T-cell (primary cell): ENCODE measurements around the gene SLC23A3. TPM values are rescaled to one million over a fixed set of nuclear protein-coding genes. Genes with fewer than 3 reads are reported as not detected.

Experiments
- ATAC-seq, 4 experiments: fragments of 200-7000 bp in 3 of 4; fragments of 150-1000 bp in 1 of 4; cut with Tn5 transposase; replicated peaks in 1 of 4; 1 replicate in 3 of 4; 2 replicates in 1 of 4; pipeline ENCODE4 v1.10.0; 2021; ENCODE audit warnings: moderate library complexity in 3 of 4, mild to moderate bottlenecking in 2 of 4, moderate number of reproducible peaks in 1 of 4
- CTCF ChIA-PET, 2 donors: fragments of 300-600 bp; sonication (Branson Sonifier 250); formaldehyde crosslinking; loops; one replicate each; lab custom pipeline; 2022; ENCODE audit warnings: antibody characterized with exemption in 2 of 2; lab: Charles Lee
- POLR2A ChIA-PET, 2 donors: fragments of 300-600 bp; sonication (Branson Sonifier 250); formaldehyde crosslinking; loops; one replicate each; lab custom pipeline; 2022; ENCODE audit warnings: antibody characterized with exemption in 2 of 2; lab: Charles Lee
- DNase-seq, 35 experiments: peaks; one replicate each; pipeline versions ENCODE4 v3.0.0 to v3.0.0-alpha.2; 2013 to 2023
- H3K27ac ChIP-seq: one replicate; pipeline ENCODE4 v1.5.1; 2013; ENCODE audit warnings: low read length
- H3K27me3 ChIP-seq, 2 experiments: replicated peaks in 1 of 2; 1 replicate in 1 of 2; 2 replicates in 1 of 2; pipeline versions ENCODE4 v1.6.1 to v1.7.0; 2013; ENCODE audit warnings: low read length in 1 of 2, mixed read lengths in 1 of 2; ENCODE audit not compliant: control insufficient read depth in 2 of 2, insufficient read depth in 2 of 2; ENCODE audit errors: extremely low read depth in 1 of 2
- H3K36me3 ChIP-seq, 2 donors: 1 replicate in 1 of 2; 2 replicates in 1 of 2; pipeline versions ENCODE4 v1.6.1 to v1.7.0; 2013; ENCODE audit warnings: low read length in 1 of 2; ENCODE audit not compliant: control insufficient read depth in 2 of 2, insufficient read depth in 1 of 2; ENCODE audit errors: extremely low read depth in 1 of 2
- H3K4me1 ChIP-seq, 2 experiments: 1 replicate in 1 of 2; 2 replicates in 1 of 2; pipeline versions ENCODE4 v1.6.1 to v1.7.0; 2013; ENCODE audit warnings: low read length in 2 of 2, mixed read lengths in 1 of 2; ENCODE audit not compliant: insufficient read depth in 2 of 2, control insufficient read depth in 1 of 2; ENCODE audit errors: extremely low read depth in 1 of 2
- H3K4me3 ChIP-seq, 2 donors: 1 replicate in 1 of 2; 2 replicates in 1 of 2; pipeline versions ENCODE4 v1.5.1 to v1.7.0; 2013; ENCODE audit warnings: mild to moderate bottlenecking in 2 of 2, low read length in 1 of 2, moderate library complexity in 1 of 2; ENCODE audit not compliant: control insufficient read depth in 1 of 2; ENCODE audit errors: extremely low read depth in 1 of 2
- H3K9me3 ChIP-seq: 2 replicates; pipeline ENCODE4 v1.7.0; 2013
- H3K27ac Mint-ChIP-seq, 2 donors: one replicate each; pipeline ENCODE4 v1.8.0; 2020 to 2021; ENCODE audit warnings: mild to moderate bottlenecking in 2 of 2, mixed read lengths in 2 of 2
- H3K27me3 Mint-ChIP-seq, 2 donors: one replicate each; pipeline ENCODE4 v1.8.0; 2021 to 2022; ENCODE audit warnings: mixed read lengths in 2 of 2
- H3K36me3 Mint-ChIP-seq: one replicate; pipeline ENCODE4 v1.8.0; 2021; ENCODE audit warnings: mixed read lengths
- H3K4me1 Mint-ChIP-seq, 3 donors: one replicate each; pipeline ENCODE4 v1.8.0; 2020 to 2022; ENCODE audit warnings: mixed read lengths in 3 of 3, mild to moderate bottlenecking in 1 of 3
- H3K4me3 Mint-ChIP-seq, 3 donors: one replicate each; pipeline ENCODE4 v1.8.0; 2020 to 2022; ENCODE audit warnings: mild to moderate bottlenecking in 3 of 3, mixed read lengths in 3 of 3, moderate library complexity in 3 of 3
- H3K9me3 Mint-ChIP-seq, 3 donors: one replicate each; pipeline ENCODE4 v1.8.0; 2020 to 2022; ENCODE audit warnings: mixed read lengths in 3 of 3
- WGBS: methylation state at CpG from one replicate; pipeline ENCODE4 v1.1.5; 2013; ENCODE audit warnings: missing lambda C conversion rate; ENCODE audit not compliant: insufficient coverage; 5-methylcytosine and 5-hydroxymethylcytosine counted together
- total RNA-seq, 35 experiments: library from RNA in 6 of 35; stranded (reverse) in 6 of 35; fragments of 120-200 nt in 1 of 35; gene quantifications; one replicate each; pipeline versions ENCODE4 v1.2.1 to v1.2.4 and lab custom pipeline; 2013 to 2026

Gene SLC23A3
- total RNA-seq, 5 donors from 2014 or later (not counting 1 experiment from before 2014, with no cell fraction given): 0.54 to 8.7 (median 5.1) TPM

GRCh38 chr2:219157396-219157795, 12.4 kb downstream of the SLC23A3 start:
- Mint-ChIP-seq H3K4me3 (no peak overlapping the region), H3K4me1 (peaks cover 16 to 31% (median 22%) of the 10 kb centered on the region in 3 donors), H3K9me3 (no peaks in the 10 kb centered on the region), H3K27me3 (no peaks in the 10 kb centered on the region), H3K27ac (no peak overlapping the region), H3K36me3 (peaks cover 30% of the 10 kb centered on the region)
- H3K27ac ChIP-seq: no peak overlapping the region
- peaks cover 0 to 26% of the 10 kb centered on the region in 2 donors for H3K36me3 ChIP-seq
- no peaks in the 10 kb centered on the region for H3K27me3 ChIP-seq
- 90% methylated on average over 4 of the region's 8 CpGs for WGBS
- no peaks in the 10 kb centered on the region for H3K9me3 ChIP-seq
- DNase-seq (no peak), ATAC-seq (no peak)
- CTCF ChIA-PET: interaction anchor here (0.6 to 2.4 kb wide), 10 partner anchors 19 to 177 kb away, joined by 3 to 8 read pairs (median 4); partner anchors contain the start of genes CNPPD1 (in 1 of the 2) and ZFAND2B (in 1 of the 2)
- POLR2A ChIA-PET: interaction anchor here in 1 of 2 donors (0.6 kb wide), 1 partner anchor 47 kb away, joined by 3 read pairs; no protein-coding TSS in a partner anchor
- no peak overlapping the region for H3K4me3 ChIP-seq
- peaks cover 4 to 14% of the 10 kb centered on the region in 2 experiments for H3K4me1 ChIP-seq

- H3K36me3 ChIP-seq: peaks cover 4 to 30% of the 10 kb centered on the region in 2 donors
- no peaks in the 10 kb centered on the region for H3K9me3 ChIP-seq
- no peak overlapping the region for H3K4me3 Mint-ChIP-seq
- H3K27me3 Mint-ChIP-seq: no peaks in the 10 kb centered on the region
- H3K27me3 ChIP-seq: no peaks in the 10 kb centered on the region
- no peak overlapping the region for H3K4me3 ChIP-seq
- no peaks in the 10 kb centered on the region for H3K9me3 Mint-ChIP-seq
- H3K27ac ChIP-seq: no peak overlapping the region
- ATAC-seq (no peak), DNase-seq (peak in 14 of 35 experiments; percentile 3 to 84 (median 16))
- no CpG with 5 or more reads among the region's 4 CpGs for WGBS
- ChIA-PET CTCF (interaction anchor here (0.5 to 2.2 kb wide), 20 partner anchors 13 to 269 kb away, joined by 3 to 23 read pairs (median 4); partner anchors contain the start of genes CNPPD1 (in 1 of the 2), GLB1L (in 1 of the 2) and STK16 (in 1 of the 2)), POLR2A (no interaction called here)
- no peak overlapping the region for H3K27ac Mint-ChIP-seq
- peaks cover 37% of the 10 kb centered on the region for H3K36me3 Mint-ChIP-seq
- peaks cover 8 to 18% (median 13%) of the 10 kb centered on the region in 3 donors for H3K4me1 Mint-ChIP-seq
- peaks cover 4 to 7% of the 10 kb centered on the region in 2 experiments for H3K4me1 ChIP-seq
Measured at GRCh38 chr2:219155054-219155644, 14.7 kb downstream of the SLC23A3 start.

- POLR2A ChIA-PET: no interaction called here
Measured at GRCh38 chr2:219149667-219150066, 20.2 kb downstream of the SLC23A3 start.

GRCh38 chr2:219142329-219142728, 27.5 kb downstream of the SLC23A3 start:
- Histone ChIP-seq H3K36me3 (peaks cover 11 to 71% of the 10 kb centered on the region in 2 donors), H3K4me3 (no peak overlapping the region), H3K9me3 (no peaks in the 10 kb centered on the region), H3K27me3 (no peaks in the 10 kb centered on the region), H3K4me1 (no peaks in the 10 kb centered on the region), H3K27ac (no peak overlapping the region)
- no peaks in the 10 kb centered on the region for H3K9me3 Mint-ChIP-seq
- no peak overlapping the region for H3K27ac Mint-ChIP-seq
- DNase-seq: no peak
- ATAC-seq: no peak
- H3K27me3 Mint-ChIP-seq: no peaks in the 10 kb centered on the region
- H3K4me3 Mint-ChIP-seq: no peak overlapping the region
- H3K36me3 Mint-ChIP-seq: peaks cover 66% of the 10 kb centered on the region
- whole genome bisulfite sequencing: no CpG with 5 or more reads among the region's 6 CpGs
- ChIA-PET CTCF (interaction anchor here in 1 of 2 donors (0.6 to 0.9 kb wide), 2 partner anchors 12 to 208 kb away, joined by 3 to 4 read pairs; no protein-coding TSS in a partner anchor), POLR2A (no interaction called here)
- no peaks in the 10 kb centered on the region for H3K4me1 Mint-ChIP-seq

More at GRCh38 chr2:219149667-219150066, 20.2 kb downstream of the SLC23A3 start:
- Histone ChIP-seq H3K9me3 (no peaks in the 10 kb centered on the region), H3K27ac (no peak overlapping the region), H3K36me3 (peaks cover 8 to 52% of the 10 kb centered on the region in 2 donors), H3K4me3 (no peak overlapping the region), H3K4me1 (no peaks in the 10 kb centered on the region), H3K27me3 (no peaks in the 10 kb centered on the region)
- CTCF ChIA-PET: interaction anchor here in 1 of 2 donors (0.7 kb wide), 2 partner anchors 10 to 854 kb away, joined by 4 to 5 read pairs; no protein-coding TSS in a partner anchor
- WGBS: 100% methylated on average over 1 of the region's 1 CpG
- no peak overlapping the region for H3K4me3 Mint-ChIP-seq
- DNase-seq: no peak
- H3K4me1 Mint-ChIP-seq: no peaks in the 10 kb centered on the region
- no peaks in the 10 kb centered on the region for H3K9me3 Mint-ChIP-seq
- H3K27ac Mint-ChIP-seq: no peak overlapping the region
- ATAC-seq: no peak
- H3K36me3 Mint-ChIP-seq: peaks cover 40% of the 10 kb centered on the region
- H3K27me3 Mint-ChIP-seq: no peaks in the 10 kb centered on the region

GRCh38 chr2:219140722-219141121, 29.1 kb downstream of the SLC23A3 start:
- Histone ChIP-seq H3K9me3 (no peaks in the 10 kb centered on the region), H3K36me3 (peaks cover 8 to 55% of the 10 kb centered on the region in 2 donors), H3K4me1 (no peaks in the 10 kb centered on the region), H3K4me3 (no peak overlapping the region), H3K27me3 (no peaks in the 10 kb centered on the region), H3K27ac (no peak overlapping the region)
- no peaks in the 10 kb centered on the region for H3K9me3 Mint-ChIP-seq
- ChIA-PET POLR2A (no interaction called here), CTCF (interaction anchor here (0.6 to 1.1 kb wide), 2 partner anchors 9 to 285 kb away, joined by 3 to 4 read pairs; no protein-coding TSS in a partner anchor)
- H3K4me1 Mint-ChIP-seq: no peaks in the 10 kb centered on the region
- H3K27ac Mint-ChIP-seq: no peak overlapping the region
- ATAC-seq (no peak), DNase-seq (no peak)
- no peak overlapping the region for H3K4me3 Mint-ChIP-seq
- WGBS: no CpG with 5 or more reads among the region's 3 CpGs
- peaks cover 58% of the 10 kb centered on the region for H3K36me3 Mint-ChIP-seq
- H3K27me3 Mint-ChIP-seq: no peaks in the 10 kb centered on the region

- Histone ChIP-seq H3K4me3 (no peak overlapping the region), H3K4me1 (no peaks in the 10 kb centered on the region), H3K27ac (no peak overlapping the region), H3K9me3 (no peaks in the 10 kb centered on the region), H3K27me3 (no peaks in the 10 kb centered on the region), H3K36me3 (peaks cover 0 to 6% of the 10 kb centered on the region in 2 donors)
- ChIA-PET POLR2A (no interaction called here), CTCF (interaction anchor here in 1 of 2 donors (1.3 kb wide), 1 partner anchor 21 kb away, joined by 3 read pairs; no protein-coding TSS in a partner anchor)
- Mint-ChIP-seq H3K27ac (no peak overlapping the region), H3K4me3 (no peak overlapping the region), H3K27me3 (no peaks in the 10 kb centered on the region), H3K4me1 (no peaks in the 10 kb centered on the region), H3K9me3 (no peaks in the 10 kb centered on the region), H3K36me3 (peaks cover 33% of the 10 kb centered on the region)
- 81% methylated on average over 2 of the region's 4 CpGs for WGBS
- ATAC-seq: no peak
- no peak for DNase-seq
Measured at GRCh38 chr2:219133976-219134375, 35.9 kb downstream of the SLC23A3 start.
